NB4 (cell line): Measurements from ENCODE around the gene CD300LG.

Experiments
- DNase-seq: peaks from one replicate; pipeline ENCODE4 v3.0.0; 2010; ENCODE audit warnings: low read depth
- H3K4me3 ChIP-seq: one replicate; pipeline ENCODE4 v1.5.1; 2011; ENCODE audit warnings: mild to moderate bottlenecking, low read depth, low read length, moderate library complexity
- MAX ChIP-seq: IDR thresholded peaks from 2 replicates; pipeline ENCODE4 v1.6.1; 2011; ENCODE audit warnings: low read depth, low read length
- MYC ChIP-seq: IDR thresholded peaks from 2 replicates; pipeline ENCODE4 v1.6.1; 2011; ENCODE audit warnings: low read depth, low read length
- POLR2A ChIP-seq: IDR thresholded peaks from 2 replicates; pipeline ENCODE4 v1.6.1; 2011; ENCODE audit warnings: mild to moderate bottlenecking; ENCODE audit not compliant: insufficient read length; ENCODE audit errors: extremely low read depth
- TF ChIP-seq, protein P1 (sequence below): IDR thresholded peaks from one replicate; pipeline ENCODE4 v1.5.1; 2012; ENCODE audit warnings: low read depth, low read length

Gene CD300LG

GRCh38 chr17:43853546-43853945 is 6.6 kb downstream of the CD300LG start:
- no peak overlapping the region for H3K4me3 ChIP-seq
- TF ChIP-seq MAX (no peak), MYC (no peak), POLR2A (no peak)
- TF ChIP-seq, protein P1, sequence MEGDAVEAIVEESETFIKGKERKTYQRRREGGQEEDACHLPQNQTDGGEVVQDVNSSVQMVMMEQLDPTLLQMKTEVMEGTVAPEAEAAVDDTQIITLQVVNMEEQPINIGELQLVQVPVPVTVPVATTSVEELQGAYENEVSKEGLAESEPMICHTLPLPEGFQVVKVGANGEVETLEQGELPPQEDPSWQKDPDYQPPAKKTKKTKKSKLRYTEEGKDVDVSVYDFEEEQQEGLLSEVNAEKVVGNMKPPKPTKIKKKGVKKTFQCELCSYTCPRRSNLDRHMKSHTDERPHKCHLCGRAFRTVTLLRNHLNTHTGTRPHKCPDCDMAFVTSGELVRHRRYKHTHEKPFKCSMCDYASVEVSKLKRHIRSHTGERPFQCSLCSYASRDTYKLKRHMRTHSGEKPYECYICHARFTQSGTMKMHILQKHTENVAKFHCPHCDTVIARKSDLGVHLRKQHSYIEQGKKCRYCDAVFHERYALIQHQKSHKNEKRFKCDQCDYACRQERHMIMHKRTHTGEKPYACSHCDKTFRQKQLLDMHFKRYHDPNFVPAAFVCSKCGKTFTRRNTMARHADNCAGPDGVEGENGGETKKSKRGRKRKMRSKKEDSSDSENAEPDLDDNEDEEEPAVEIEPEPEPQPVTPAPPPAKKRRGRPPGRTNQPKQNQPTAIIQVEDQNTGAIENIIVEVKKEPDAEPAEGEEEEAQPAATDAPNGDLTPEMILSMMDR = no peak
- DNase-seq = no peak

GRCh38 chr17:43854498-43854897 is 7.5 kb downstream of the CD300LG start:
- H3K4me3 ChIP-seq = no peak overlapping the region
- TF ChIP-seq POLR2A = no peak
- TF ChIP-seq MAX = no peak
- TF ChIP-seq, protein P1 = no peak
- TF ChIP-seq MYC = no peak

DNA sequence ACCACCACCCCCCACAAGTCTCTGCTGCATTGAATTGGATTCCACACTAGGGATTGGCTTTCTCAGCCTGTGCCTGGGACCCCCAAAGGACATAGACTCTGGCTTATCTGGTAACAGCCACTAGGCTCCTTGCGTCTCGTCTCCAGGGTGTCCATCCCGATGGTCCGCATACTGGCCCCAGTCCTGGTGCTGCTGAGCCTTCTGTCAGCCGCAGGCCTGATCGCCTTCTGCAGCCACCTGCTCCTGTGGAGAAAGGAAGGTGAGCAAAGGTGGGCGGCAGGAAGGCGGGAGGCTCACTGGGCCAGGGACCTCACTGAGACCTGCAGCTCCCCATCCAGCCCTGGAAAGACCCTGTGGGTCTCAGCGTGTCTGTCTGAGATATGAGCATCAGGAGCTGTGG is 8.1 kb downstream of the CD300LG start:
- TF ChIP-seq MYC (no peak), POLR2A (no peak), MAX (no peak)
- TF ChIP-seq, protein P1 = no peak
- DNase-seq = no peak
- no peak overlapping the region for H3K4me3 ChIP-seq

More at GRCh38 chr17:43854498-43854897, 7.5 kb downstream of the CD300LG start:
- no peak for DNase-seq

DNA sequence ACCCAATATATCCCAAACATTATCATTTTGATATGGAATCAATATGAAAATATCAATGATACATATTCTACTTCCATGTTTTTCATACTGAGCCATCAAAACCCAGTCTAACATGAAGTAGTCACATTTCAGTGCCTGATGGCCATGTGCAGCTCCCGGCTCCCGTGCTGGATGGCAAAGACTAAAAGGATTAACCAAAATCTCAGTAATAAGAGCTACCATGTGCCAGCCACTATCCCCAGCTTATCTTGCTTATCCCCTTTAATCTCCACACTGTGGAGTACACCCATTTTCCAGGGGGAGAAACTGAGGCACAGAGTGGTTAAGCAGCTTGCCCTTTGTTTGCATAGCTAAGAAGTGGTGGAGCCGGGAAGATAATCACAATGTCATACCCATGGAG is 9.2 kb downstream of the CD300LG start:
- no peak for DNase-seq
- H3K4me3 ChIP-seq = no peak overlapping the region
- TF ChIP-seq, protein P1 = no peak
- TF ChIP-seq MAX (no peak), MYC (no peak), POLR2A (no peak)

- TF ChIP-seq POLR2A (no peak), MAX (no peak), MYC (no peak)
- TF ChIP-seq, protein P1 = no peak
- no peak for DNase-seq
- no peak overlapping the region for H3K4me3 ChIP-seq
Observed at GRCh38 chr17:43857141-43857540, 10.2 kb downstream of the CD300LG start.
